Gastroesophageal sphincter (tissue), 4 donors: ENCODE data around the gene CCDC106. TPM values are rescaled to one million over a fixed set of nuclear protein-coding genes. Genes with fewer than 3 reads are reported as not detected.

Source experiments
- ATAC-seq: fragments of 150-250 bp; one replicate; pipeline ENCODE4 v1.9.1; 2016; ENCODE audit warnings: mild to moderate bottlenecking, moderate library complexity
- H3K27ac ChIP-seq, 4 donors: fragments of 200-600 bp; sonication (generic) in 3 of 4; 1 replicate in 3 of 4; 2 replicates in 1 of 4; pipeline ENCODE4 v1.5.1; 2016 to 2019
- H3K27me3 ChIP-seq: fragments of 200-600 bp; sonication (generic); one replicate; pipeline ENCODE4 v1.5.1; 2019
- H3K36me3 ChIP-seq, 2 donors: fragments of 200-600 bp; sonication (generic); one replicate each; pipeline ENCODE4 v1.5.1; 2019; ENCODE audit warnings: control low read depth in 1 of 2
- H3K4me1 ChIP-seq, 3 donors: fragments of 200-600 bp; sonication (generic); 1 replicate in 2 of 3; 2 replicates in 1 of 3; pipeline ENCODE4 v1.5.1; 2016 to 2019; ENCODE audit warnings: control low read depth in 2 of 3
- H3K4me3 ChIP-seq, 2 donors: fragments of 200-600 bp; sonication (generic); one replicate each; pipeline ENCODE4 v1.5.1; 2019; ENCODE audit warnings: mild to moderate bottlenecking in 1 of 2, moderate library complexity in 1 of 2
- H3K9me3 ChIP-seq, 3 donors: fragments of 200-600 bp; sonication (generic); one replicate each; pipeline ENCODE4 v1.5.1; 2017 to 2019; ENCODE audit warnings: control low read depth in 2 of 3
- EP300 ChIP-seq: sonication (generic); formaldehyde crosslinking; IDR thresholded peaks from one replicate; pipeline ENCODE4 v1.6.1; 2017; ENCODE audit warnings: antibody characterized with exemption, mild to moderate bottlenecking
- POLR2A ChIP-seq, 2 donors: fragments of 450-650 bp; IDR thresholded peaks; one replicate each; pipeline ENCODE4 v1.6.1; 2017; ENCODE audit warnings: antibody characterized with exemption in 2 of 2, mild to moderate bottlenecking in 2 of 2, moderate library complexity in 1 of 2
- POLR2AphosphoS5 ChIP-seq: sonication (generic); formaldehyde crosslinking; IDR thresholded peaks from one replicate; pipeline ENCODE4 v1.6.1; 2017; ENCODE audit warnings: antibody characterized with exemption
- whole genome bisulfite sequencing, 2 donors: methylation state at CpG; one replicate each; pipeline ENCODE4 v1.1.5; 2018; ENCODE audit warnings: low coverage in 1 of 2; 5-methylcytosine and 5-hydroxymethylcytosine counted together
- total RNA-seq, 4 donors: library from RNA; depleted of rRNA; stranded (reverse); fragments of >200 nt; gene quantifications; one replicate each; pipeline ENCODE4 v1.1.0, GENCODE V29; 2016
- TF ChIP-seq, protein P1 (sequence below), 4 experiments: fragments of 200-600 bp in 2 of 4; fragments of 450-650 bp in 2 of 4; sonication (generic) in 1 of 4; IDR thresholded peaks; one replicate each; pipeline ENCODE4 v1.5.1; 2017 to 2019; ENCODE audit warnings: antibody characterized with exemption in 4 of 4, mild to moderate bottlenecking in 2 of 4, moderate library complexity in 2 of 4

Gene CCDC106
- total RNA-seq, 4 donors from 2014 or later: 11.4 to 28.5 (median 15.5) TPM

DNA sequence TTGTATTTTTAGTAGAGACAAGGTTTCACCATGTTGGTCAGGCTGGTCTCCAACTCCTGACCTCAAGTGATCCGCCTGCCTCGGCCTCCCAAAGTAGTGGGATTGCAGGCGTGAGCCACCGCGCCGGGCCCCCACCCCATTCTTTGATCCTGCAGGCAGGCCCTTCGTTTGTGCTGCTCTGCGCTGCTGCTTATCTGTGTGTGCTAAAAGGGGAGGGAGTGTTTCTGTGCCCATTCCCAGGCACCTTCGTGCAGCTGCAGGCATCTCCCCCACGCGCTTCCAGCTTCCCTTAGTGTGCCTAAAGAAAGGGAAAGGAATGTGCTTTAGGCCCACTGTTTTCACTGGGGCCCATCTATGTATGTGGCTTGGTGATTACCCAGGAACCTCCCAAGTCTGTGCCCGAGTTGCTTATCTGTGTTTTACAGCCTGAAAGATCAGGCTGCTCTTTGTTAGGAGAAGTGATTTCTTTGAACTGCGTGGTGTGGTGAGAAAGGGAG lies 54.2 kb downstream of the CCDC106 start:
- H3K4me3 ChIP-seq: no peak overlapping the region
- H3K4me1 ChIP-seq: no peaks in the 10 kb centered on the region
- no peak for ATAC-seq
- H3K27me3 ChIP-seq: no peaks in the 10 kb centered on the region
- H3K27ac ChIP-seq: no peak overlapping the region
- 53 to 88% methylated on average over 2 to 6 of the region's 13 CpGs for WGBS, 2 donors
- peaks cover 0 to 48% of the 10 kb centered on the region in 2 donors for H3K36me3 ChIP-seq
- no peaks in the 10 kb centered on the region for H3K9me3 ChIP-seq
- TF ChIP-seq, protein P1, sequence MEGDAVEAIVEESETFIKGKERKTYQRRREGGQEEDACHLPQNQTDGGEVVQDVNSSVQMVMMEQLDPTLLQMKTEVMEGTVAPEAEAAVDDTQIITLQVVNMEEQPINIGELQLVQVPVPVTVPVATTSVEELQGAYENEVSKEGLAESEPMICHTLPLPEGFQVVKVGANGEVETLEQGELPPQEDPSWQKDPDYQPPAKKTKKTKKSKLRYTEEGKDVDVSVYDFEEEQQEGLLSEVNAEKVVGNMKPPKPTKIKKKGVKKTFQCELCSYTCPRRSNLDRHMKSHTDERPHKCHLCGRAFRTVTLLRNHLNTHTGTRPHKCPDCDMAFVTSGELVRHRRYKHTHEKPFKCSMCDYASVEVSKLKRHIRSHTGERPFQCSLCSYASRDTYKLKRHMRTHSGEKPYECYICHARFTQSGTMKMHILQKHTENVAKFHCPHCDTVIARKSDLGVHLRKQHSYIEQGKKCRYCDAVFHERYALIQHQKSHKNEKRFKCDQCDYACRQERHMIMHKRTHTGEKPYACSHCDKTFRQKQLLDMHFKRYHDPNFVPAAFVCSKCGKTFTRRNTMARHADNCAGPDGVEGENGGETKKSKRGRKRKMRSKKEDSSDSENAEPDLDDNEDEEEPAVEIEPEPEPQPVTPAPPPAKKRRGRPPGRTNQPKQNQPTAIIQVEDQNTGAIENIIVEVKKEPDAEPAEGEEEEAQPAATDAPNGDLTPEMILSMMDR (IDR thresholded peaks at IDR 0.05): no peak
- TF ChIP-seq POLR2A (IDR thresholded peaks at IDR 0.05): no peak
- no peak for TF ChIP-seq POLR2AphosphoS5
- no peak for TF ChIP-seq EP300

Other genes with a start within 250 kb of the CCDC106 start
- 10 to 100 TPM; 12.6 to 17.7 (median 15.4) TPM for gene UBE2S, start 240.4 kb upstream of the CCDC106 start, total RNA-seq
- gene SHISA7, start 204.9 kb upstream of the CCDC106 start, total RNA-seq: not detected
- gene ISOC2, start 186.6 kb upstream of the CCDC106 start, total RNA-seq: 10 to 100 TPM; 39.0 to 78.5 (median 63.8) TPM
- gene C19orf85, start 183.5 kb upstream of the CCDC106 start, total RNA-seq: not detected
- 10 to 100 TPM in 1 of 4 donors, 1 to 10 TPM in 3; 2.4 to 13.0 (median 4.9) TPM for gene ZNF628, start 171.6 kb upstream of the CCDC106 start, total RNA-seq
- 10 to 100 TPM in 1 of 4 donors, 1 to 10 TPM in 3; 7.4 to 14.0 (median 7.9) TPM for gene NAT14, start 163.0 kb upstream of the CCDC106 start, total RNA-seq
- gene SSC5D, start 159.8 kb upstream of the CCDC106 start, total RNA-seq: 10 to 100 TPM in 3 of 4 donors, 1 to 10 TPM in 1; 6.3 to 39.2 (median 23.5) TPM
- not detected for gene SBK2, start 111.1 kb upstream of the CCDC106 start, total RNA-seq
- under 1 TPM in 2 of 4 donors, not detected in 2; 0.40 TPM for gene SBK3, start 102.7 kb upstream of the CCDC106 start, total RNA-seq
- gene ZNF579, start 67.4 kb upstream of the CCDC106 start, total RNA-seq: 1 to 10 TPM; 2.8 to 6.9 (median 3.9) TPM
- gene FIZ1, start 48.7 kb upstream of the CCDC106 start, total RNA-seq: 10 to 100 TPM in 2 of 4 donors, 1 to 10 TPM in 2; 4.7 to 11.2 (median 9.9) TPM
- gene ZNF524, start 47.9 kb upstream of the CCDC106 start, total RNA-seq: 10 to 100 TPM; 20.3 to 33.5 (median 26.4) TPM
- 10 to 100 TPM in 1 of 4 donors, 1 to 10 TPM in 3; 4.6 to 12.0 (median 6.4) TPM for gene ZNF865, start 42.6 kb upstream of the CCDC106 start, total RNA-seq
- 1 to 10 TPM in 3 of 4 donors, under 1 TPM in 1; 0.54 to 8.1 (median 4.8) TPM for gene ZNF784, start 23.6 kb upstream of the CCDC106 start, total RNA-seq
- gene ZNF580, start 7.2 kb upstream of the CCDC106 start, total RNA-seq: 10 to 100 TPM; 28.9 to 44.1 (median 35.2) TPM
- 10 to 100 TPM in 3 of 4 donors, 1 to 10 TPM in 1; 8.4 to 17.5 (median 11.4) TPM for gene ZNF581, start 4.6 kb upstream of the CCDC106 start, total RNA-seq
- gene U2AF2, start 6.8 kb downstream of the CCDC106 start, total RNA-seq: 10 to 100 TPM; 68.9 to 97.9 (median 91.4) TPM
- gene EPN1, start 27.0 kb downstream of the CCDC106 start, total RNA-seq: 100 to 1,000 TPM in 1 of 4 donors, 10 to 100 TPM in 3; 44.8 to 165 (median 70.2) TPM
- not detected for gene NLRP9, start 90.2 kb downstream of the CCDC106 start, total RNA-seq
- gene RFPL4A, start 110.9 kb downstream of the CCDC106 start, total RNA-seq: not detected
- not detected for gene RFPL4AL1, start 120.9 kb downstream of the CCDC106 start, total RNA-seq
- gene NLRP11, start 183.8 kb downstream of the CCDC106 start, total RNA-seq: not detected
- not detected for gene NLRP4, start 188.3 kb downstream of the CCDC106 start, total RNA-seq